SK-N-SH (cell line): ENCODE results near the gene SLC38A3. TPM values are rescaled to one million over a fixed set of nuclear protein-coding genes. Genes with fewer than 3 reads are reported as not detected.

ENCODE experiments used
- CHD2 ChIP-seq: fragments of 150-350 bp; IDR thresholded peaks from 2 replicates; pipeline ENCODE4 v1.6.1; 2018; ENCODE audit warnings: low read length; ENCODE audit not compliant: partially characterized antibody
- ELF1 ChIP-seq: IDR thresholded peaks from 2 replicates; pipeline ENCODE4 v1.4.0; 2012
- EZH2phosphoT487 ChIP-seq: fragments of 200-600 bp; sonication (generic); IDR thresholded peaks from 2 replicates; pipeline ENCODE4 v1.6.1; 2017; ENCODE audit warnings: low read depth, mixed run types, mild to moderate bottlenecking, antibody characterized with exemption, moderate library complexity, borderline replicate concordance
- FOXJ3 ChIP-seq: sonication (generic); formaldehyde crosslinking; IDR thresholded peaks from 2 replicates; pipeline ENCODE4 v1.5.1; 2020; ENCODE audit warnings: mild to moderate bottlenecking, missing genetic modification reagents
- FOXM1 ChIP-seq: IDR thresholded peaks from 2 replicates; pipeline ENCODE4 v1.4.0; 2012; ENCODE audit warnings: low read depth, mild to moderate bottlenecking
- GATA2 ChIP-seq: sonication (generic); formaldehyde crosslinking; IDR thresholded peaks from 2 replicates; pipeline ENCODE4 v1.5.0; 2020; ENCODE audit warnings: mild to moderate bottlenecking, missing genetic modification reagents
- JUND ChIP-seq: IDR thresholded peaks from 2 replicates; pipeline ENCODE4 v1.4.0; 2012
- NFIC ChIP-seq: IDR thresholded peaks from 2 replicates; pipeline ENCODE4 v1.4.0; 2012; ENCODE audit warnings: borderline replicate concordance
- POLR2AphosphoS5 ChIP-seq: IDR thresholded peaks from 2 replicates; pipeline ENCODE4 v1.6.1; 2012; ENCODE audit warnings: low read depth, low read length
- RAD21 ChIP-seq: IDR thresholded peaks from 2 replicates; pipeline ENCODE4 v1.6.1; 2012; ENCODE audit warnings: mild to moderate bottlenecking, low read length
- RXRA ChIP-seq: IDR thresholded peaks from 2 replicates; pipeline ENCODE4 v1.4.0; 2012; ENCODE audit warnings: low read depth, mild to moderate bottlenecking, borderline replicate concordance
- polyA plus RNA-seq, 3 experiments: library from polyadenylated mRNA; depleted of rRNA; stranded (reverse); fragments of >200 nt; gene quantifications; 2 replicates each; pipeline ENCODE4 v1.2.3, GENCODE V29; 2012
- TF ChIP-seq, protein P1 (sequence below): IDR thresholded peaks from 2 replicates; pipeline ENCODE4 v1.4.0; 2012; ENCODE audit warnings: low read depth, borderline replicate concordance
- TF ChIP-seq, protein P2 (sequence below): IDR thresholded peaks from 2 replicates; pipeline ENCODE4; 2012
- TF ChIP-seq, protein P3 (sequence below): IDR thresholded peaks from 2 replicates; pipeline ENCODE4 v1.6.1; 2012; ENCODE audit warnings: mild to moderate bottlenecking, low read depth, low read length, moderate library complexity

SLC38A3 gene
- polyA plus RNA-seq, 1 of the 3 experiments (the other 2 are of a cell fraction) = 0.84 TPM

DNA sequence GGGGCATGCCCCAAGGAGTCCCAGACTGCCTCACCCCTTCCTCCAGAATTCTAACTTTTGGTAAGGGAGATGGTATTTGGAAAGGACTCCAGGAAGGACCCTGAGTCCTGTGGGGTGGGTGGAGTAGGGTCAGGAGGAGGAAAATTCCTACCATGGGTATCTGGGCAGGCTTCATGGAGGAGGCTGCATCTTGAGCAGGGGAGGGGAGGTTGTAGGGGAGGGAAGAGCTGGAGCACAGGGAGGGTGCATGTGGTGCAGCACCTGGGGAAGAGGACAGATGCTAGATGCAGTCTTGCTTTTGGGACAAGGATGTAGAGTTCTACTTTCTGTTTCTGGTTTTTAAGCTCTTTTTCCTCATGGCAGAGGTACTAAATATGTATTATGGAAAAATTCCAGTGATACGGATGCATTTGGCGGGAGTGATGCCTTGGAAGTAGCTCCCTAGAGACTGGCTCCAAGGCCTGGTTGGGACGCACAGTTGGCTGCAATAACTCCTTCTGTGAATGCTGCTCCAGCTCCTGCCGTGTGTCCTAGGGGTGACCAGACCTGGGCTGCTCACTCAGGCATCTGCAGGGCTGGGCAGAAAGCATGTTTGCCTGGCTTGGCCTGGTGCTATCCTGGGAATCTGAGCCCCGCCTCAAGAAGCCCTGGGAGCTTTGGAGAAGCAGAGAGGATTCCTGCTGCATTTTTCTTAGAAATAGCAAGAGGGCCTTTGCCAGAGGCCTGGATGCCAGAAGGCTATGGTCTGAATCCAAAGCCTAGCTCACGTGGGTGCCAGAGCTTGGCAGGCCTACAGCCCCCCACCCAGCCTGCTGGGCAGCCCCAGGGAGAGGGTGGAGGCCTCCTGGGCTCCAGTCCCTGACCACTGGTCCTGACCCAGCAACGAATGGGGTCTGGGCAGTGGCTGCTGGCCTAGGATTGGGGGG is 39.8 kb upstream of the SLC38A3 start (continued):
- TF ChIP-seq RAD21 (no peak), POLR2AphosphoS5 (no peak), ELF1 (no peak), GATA2 (CRISPR knock-in tag) (no peak), JUND (no peak), NFIC (peak; percentile 85), EZH2phosphoT487 (no peak), CHD2 (no peak), RXRA (no peak), FOXM1 (no peak), FOXJ3 (no peak)
- TF ChIP-seq, protein P1, sequence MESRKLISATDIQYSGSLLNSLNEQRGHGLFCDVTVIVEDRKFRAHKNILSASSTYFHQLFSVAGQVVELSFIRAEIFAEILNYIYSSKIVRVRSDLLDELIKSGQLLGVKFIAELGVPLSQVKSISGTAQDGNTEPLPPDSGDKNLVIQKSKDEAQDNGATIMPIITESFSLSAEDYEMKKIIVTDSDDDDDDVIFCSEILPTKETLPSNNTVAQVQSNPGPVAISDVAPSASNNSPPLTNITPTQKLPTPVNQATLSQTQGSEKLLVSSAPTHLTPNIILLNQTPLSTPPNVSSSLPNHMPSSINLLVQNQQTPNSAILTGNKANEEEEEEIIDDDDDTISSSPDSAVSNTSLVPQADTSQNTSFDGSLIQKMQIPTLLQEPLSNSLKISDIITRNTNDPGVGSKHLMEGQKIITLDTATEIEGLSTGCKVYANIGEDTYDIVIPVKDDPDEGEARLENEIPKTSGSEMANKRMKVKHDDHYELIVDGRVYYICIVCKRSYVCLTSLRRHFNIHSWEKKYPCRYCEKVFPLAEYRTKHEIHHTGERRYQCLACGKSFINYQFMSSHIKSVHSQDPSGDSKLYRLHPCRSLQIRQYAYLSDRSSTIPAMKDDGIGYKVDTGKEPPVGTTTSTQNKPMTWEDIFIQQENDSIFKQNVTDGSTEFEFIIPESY = no peak
- TF ChIP-seq, protein P2, sequence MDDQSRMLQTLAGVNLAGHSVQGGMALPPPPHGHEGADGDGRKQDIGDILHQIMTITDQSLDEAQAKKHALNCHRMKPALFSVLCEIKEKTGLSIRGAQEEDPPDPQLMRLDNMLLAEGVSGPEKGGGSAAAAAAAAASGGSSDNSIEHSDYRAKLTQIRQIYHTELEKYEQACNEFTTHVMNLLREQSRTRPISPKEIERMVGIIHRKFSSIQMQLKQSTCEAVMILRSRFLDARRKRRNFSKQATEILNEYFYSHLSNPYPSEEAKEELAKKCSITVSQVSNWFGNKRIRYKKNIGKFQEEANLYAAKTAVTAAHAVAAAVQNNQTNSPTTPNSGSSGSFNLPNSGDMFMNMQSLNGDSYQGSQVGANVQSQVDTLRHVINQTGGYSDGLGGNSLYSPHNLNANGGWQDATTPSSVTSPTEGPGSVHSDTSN = peak; percentile 19; the same call in 1 of the 2 replicates
- TF ChIP-seq, protein P3, sequence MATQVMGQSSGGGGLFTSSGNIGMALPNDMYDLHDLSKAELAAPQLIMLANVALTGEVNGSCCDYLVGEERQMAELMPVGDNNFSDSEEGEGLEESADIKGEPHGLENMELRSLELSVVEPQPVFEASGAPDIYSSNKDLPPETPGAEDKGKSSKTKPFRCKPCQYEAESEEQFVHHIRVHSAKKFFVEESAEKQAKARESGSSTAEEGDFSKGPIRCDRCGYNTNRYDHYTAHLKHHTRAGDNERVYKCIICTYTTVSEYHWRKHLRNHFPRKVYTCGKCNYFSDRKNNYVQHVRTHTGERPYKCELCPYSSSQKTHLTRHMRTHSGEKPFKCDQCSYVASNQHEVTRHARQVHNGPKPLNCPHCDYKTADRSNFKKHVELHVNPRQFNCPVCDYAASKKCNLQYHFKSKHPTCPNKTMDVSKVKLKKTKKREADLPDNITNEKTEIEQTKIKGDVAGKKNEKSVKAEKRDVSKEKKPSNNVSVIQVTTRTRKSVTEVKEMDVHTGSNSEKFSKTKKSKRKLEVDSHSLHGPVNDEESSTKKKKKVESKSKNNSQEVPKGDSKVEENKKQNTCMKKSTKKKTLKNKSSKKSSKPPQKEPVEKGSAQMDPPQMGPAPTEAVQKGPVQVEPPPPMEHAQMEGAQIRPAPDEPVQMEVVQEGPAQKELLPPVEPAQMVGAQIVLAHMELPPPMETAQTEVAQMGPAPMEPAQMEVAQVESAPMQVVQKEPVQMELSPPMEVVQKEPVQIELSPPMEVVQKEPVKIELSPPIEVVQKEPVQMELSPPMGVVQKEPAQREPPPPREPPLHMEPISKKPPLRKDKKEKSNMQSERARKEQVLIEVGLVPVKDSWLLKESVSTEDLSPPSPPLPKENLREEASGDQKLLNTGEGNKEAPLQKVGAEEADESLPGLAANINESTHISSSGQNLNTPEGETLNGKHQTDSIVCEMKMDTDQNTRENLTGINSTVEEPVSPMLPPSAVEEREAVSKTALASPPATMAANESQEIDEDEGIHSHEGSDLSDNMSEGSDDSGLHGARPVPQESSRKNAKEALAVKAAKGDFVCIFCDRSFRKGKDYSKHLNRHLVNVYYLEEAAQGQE = 0 out of 2 replicates have a peak, but pooled peaks have one; percentile 48
